ENCODE results near the gene MKX. TPM values are rescaled to one million over a fixed set of nuclear protein-coding genes. Genes with fewer than 3 reads are reported as not detected.

MKX gene
- total and polyA plus RNA-seq, 9 of the 15 experiments (the other 6 are each of a cell fraction or from before 2014, with no cell fraction given): 0.07 TPM; not detected in 7

GRCh38 chr10:27671821-27672220, 73.8 kb downstream of the MKX start (continued):
- TF ChIP-seq BHLHE40 (IDR thresholded peaks at IDR 0.05; ENCODE audit: low read length): no peak
- TF ChIP-seq PCBP2 (IDR thresholded peaks at IDR 0.05; ENCODE audit: low read depth, low read length, poor library complexity, severe bottlenecking): no peak
- TF ChIP-seq NFIC (IDR thresholded peaks at IDR 0.05): no peak
- TF ChIP-seq MED1 (CRISPR knock-in tag; IDR thresholded peaks at IDR 0.05; ENCODE audit: borderline replicate concordance): no peak
- TF ChIP-seq CHD4 (IDR thresholded peaks at IDR 0.05; ENCODE audit: insufficient read depth, insufficient replicate concordance, low read depth, low read length, poor library complexity, severe bottlenecking): no peak
- TF ChIP-seq ZNF280B (CRISPR knock-in tag; IDR thresholded peaks at IDR 0.05): no peak
- no peak for TF ChIP-seq HDAC1 (IDR thresholded peaks at IDR 0.05)
- no peak for TF ChIP-seq SMARCA4 (IDR thresholded peaks at IDR 0.05)
- no peak for TF ChIP-seq PURB (CRISPR knock-in tag; IDR thresholded peaks at IDR 0.05; ENCODE audit: low read depth)
- TF ChIP-seq DMBX1 (CRISPR knock-in tag; IDR thresholded peaks at IDR 0.05; ENCODE audit: borderline replicate concordance): no peak
- TF ChIP-seq ELF4 (CRISPR knock-in tag; IDR thresholded peaks at IDR 0.05): no peak
- no peak for TF ChIP-seq NFE2L1 (tag; IDR thresholded peaks at IDR 0.05; ENCODE audit: borderline replicate concordance, low read depth)
